Right lobe of liver (tissue), 6 donors: ENCODE data around the gene PCDHGB6. TPM values are rescaled to one million over a fixed set of nuclear protein-coding genes. Genes with fewer than 3 reads are reported as not detected.
"Not testable (repeated sequence)": the region's sequence is repeated elsewhere in the genome, so short reads cannot be mapped to it uniquely, and the experiment has no call there.

ENCODE experiments used
- ATAC-seq, 4 donors: fragments of 200-7000 bp; cut with Tn5 transposase; one replicate each; pipeline ENCODE4 v1.9.1; 2020; ENCODE audit warnings: mild to moderate bottlenecking in 4 of 4, moderate library complexity in 4 of 4
- DNase-seq, 3 donors: peaks; one replicate each; pipeline ENCODE4 v3.0.0-alpha.2; 2020
- H3K27ac ChIP-seq, 3 donors: fragments of 200-600 bp; one replicate each; pipeline ENCODE4 v1.8.0; 2022
- H3K27me3 ChIP-seq, 2 donors: fragments of 200-600 bp; one replicate each; pipeline ENCODE4 v1.8.0; 2022
- H3K36me3 ChIP-seq, 4 donors: fragments of 200-600 bp; sonication (generic) in 1 of 4; one replicate each; pipeline versions ENCODE4 v1.5.1 to v1.8.0; 2017 to 2022; ENCODE audit warnings: control low read depth in 1 of 4
- H3K4me1 ChIP-seq, 4 donors: fragments of 200-600 bp; sonication (generic) in 1 of 4; one replicate each; pipeline versions ENCODE4 v1.5.1 to v1.8.0; 2017 to 2022; ENCODE audit warnings: control low read depth in 1 of 4
- H3K4me3 ChIP-seq, 3 donors: fragments of 200-600 bp; one replicate each; pipeline ENCODE4 v1.8.0; 2022
- H3K9me3 ChIP-seq, 4 donors: fragments of 200-600 bp; sonication (generic) in 1 of 4; one replicate each; pipeline versions ENCODE4 v1.5.1 to v1.8.0; 2017 to 2022; ENCODE audit warnings: control low read depth in 1 of 4
- CTCF ChIP-seq, 4 donors: fragments of 200-600 bp in 3 of 4; fragments of 450-650 bp in 1 of 4; IDR thresholded peaks; one replicate each; pipeline versions ENCODE4 v1.5.1 to v1.8.0; 2016 to 2022; ENCODE audit warnings: antibody characterized with exemption in 4 of 4, mild to moderate bottlenecking in 2 of 4
- POLR2A ChIP-seq: fragments of 450-650 bp; IDR thresholded peaks from one replicate; pipeline ENCODE4 v1.6.1; 2017; ENCODE audit warnings: antibody characterized with exemption, mild to moderate bottlenecking
- WGBS: methylation state at CpG from one replicate; pipeline ENCODE4 v1.1.6; 2018; ENCODE audit warnings: low coverage, low lambda C conversion rate; ENCODE audit not compliant: insufficient coverage; ENCODE audit errors: missing lambda C conversion rate; 5-methylcytosine and 5-hydroxymethylcytosine counted together
- intact Hi-C, 2 donors: fragments of 100-400 bp; cut with DNase I; formaldehyde crosslinking; loops; one replicate each; pipeline versions ENCODE4 v1.11.2 to v1.14.1; 2022
- total RNA-seq, 6 experiments: library from RNA; depleted of rRNA in 2 of 6; stranded (reverse); fragments of >200 nt in 2 of 6; fragmentation: NEBNext Ultra II Directional in 3 of 6; extraction: Animal tissue kit (Norgen Biotek cat#: 25700) in 3 of 6; gene quantifications; one replicate each; pipeline versions ENCODE4 v1.1.0 to v1.2.4, GENCODE V29; 2016 to 2023
- donor health status: DM: no; HTN: yes; CAD: no.
- donor health status: DM: no; HTN: no; CAD: no.
- donor health status: DM: no; HTN: no; CAD: no.
- donor health status: DM: no; HTN: yes; CAD: no.
- donor health status: DM: no; HTN: yes; CAD: no.

Gene PCDHGB6
- total RNA-seq, 6 experiments from 2014 or later = 1.9 to 5.0 (median 2.9) TPM

GRCh38 chr5:141382469-141383294, 25.1 kb upstream of the PCDHGB6 start, which contains the start of gene PCDHGA7:
Gene PCDHGA7 (plus strand): TSS chr5:141382742. CDS start chr5:141382900, 158 bp downstream.
- Histone ChIP-seq H3K9me3 (peaks cover 0 to 4% (median 0%) of the 10 kb centered on the region in 4 donors), H3K4me1 (no peaks in the 10 kb centered on the region), H3K27me3 (no peaks in the 10 kb centered on the region), H3K27ac (no peak within 1 kb of the TSS), H3K36me3 (no peaks in the 10 kb centered on the region), H3K4me3 (peak within 1 kb of the TSS in 2 of 3 donors; percentile 3 to 14)
- TF ChIP-seq POLR2A (no peak), CTCF (IDR thresholded peaks at IDR 0.05) (peak in 3 of 4 donors; percentile 5 to 15 (median 9))
- WGBS = 15% methylated on average over 21 of the region's 37 CpGs
- intact Hi-C loops = no loop called here
- DNase-seq (no peak), ATAC-seq (peak in 1 of 4 donors; percentile 53)

- H3K9me3 ChIP-seq = peaks cover 0 to 4% (median under 1%) of the 10 kb centered on the region in 4 donors
- ATAC-seq (no peak), DNase-seq (no peak)
- WGBS = 28% methylated on average over 20 of the region's 21 CpGs
- intact Hi-C loops = no loop called here
- no peaks in the 10 kb centered on the region for H3K36me3 ChIP-seq
- no peaks in the 10 kb centered on the region for H3K4me1 ChIP-seq
- TF ChIP-seq POLR2A = no peak
- TF ChIP-seq CTCF (IDR thresholded peaks at IDR 0.05) = no peak
- no peaks in the 10 kb centered on the region for H3K27me3 ChIP-seq
- no peak overlapping the region for H3K4me3 ChIP-seq
- no peak overlapping the region for H3K27ac ChIP-seq
Measured at GRCh38 chr5:141383345-141383744, 24.5 kb upstream of the PCDHGB6 start.

- ATAC-seq (no peak), DNase-seq (no peak)
- intact Hi-C loops = no loop called here
- H3K4me3 ChIP-seq = no peak overlapping the region
- no peaks in the 10 kb centered on the region for H3K4me1 ChIP-seq
- no peaks in the 10 kb centered on the region for H3K27me3 ChIP-seq
- H3K36me3 ChIP-seq = no peaks in the 10 kb centered on the region
- H3K9me3 ChIP-seq = peaks cover 0 to 14% (median 2%) of the 10 kb centered on the region in 4 donors
- 10% methylated on average over 4 of the region's 43 CpGs for WGBS
- TF ChIP-seq POLR2A (no peak), CTCF (IDR thresholded peaks at IDR 0.05) (no peak)
- no peak overlapping the region for H3K27ac ChIP-seq
Measured at GRCh38 chr5:141384471-141385267, 23.2 kb upstream of the PCDHGB6 start.

- WGBS = 9% methylated on average over 17 of the region's 40 CpGs
- Histone ChIP-seq H3K4me3 (peak within 1 kb of the TSS; percentile 17 to 27 (median 24)), H3K9me3 (peaks cover 0 to 14% (median 5%) of the 10 kb centered on the region in 4 donors)
- peak; percentile 92 to 97 (median 96) for ATAC-seq
- intact Hi-C loops, DNase-seq, H3K36me3 ChIP-seq, H3K4me1 ChIP-seq, H3K27ac ChIP-seq, H3K27me3 ChIP-seq: not testable (repeated sequence)
- TF ChIP-seq CTCF (IDR thresholded peaks at IDR 0.05) = peak; percentile 30 to 48 (median 45)
Measured at GRCh38 chr5:141387557-141388311, 20.1 kb upstream of the PCDHGB6 start, which contains the start of gene PCDHGB4. Gene PCDHGB4 (plus strand): TSS chr5:141387698. CDS start chr5:141387885, 187 bp downstream.
